ENCODE measurements around the gene TBC1D9. TPM values are rescaled to one million over a fixed set of nuclear protein-coding genes. Genes with fewer than 3 reads are reported as not detected.

Gene TBC1D9
- total and polyA plus RNA-seq, 7 donors, result 1.6 to 5.4 (median 2.1) TPM

DNA sequence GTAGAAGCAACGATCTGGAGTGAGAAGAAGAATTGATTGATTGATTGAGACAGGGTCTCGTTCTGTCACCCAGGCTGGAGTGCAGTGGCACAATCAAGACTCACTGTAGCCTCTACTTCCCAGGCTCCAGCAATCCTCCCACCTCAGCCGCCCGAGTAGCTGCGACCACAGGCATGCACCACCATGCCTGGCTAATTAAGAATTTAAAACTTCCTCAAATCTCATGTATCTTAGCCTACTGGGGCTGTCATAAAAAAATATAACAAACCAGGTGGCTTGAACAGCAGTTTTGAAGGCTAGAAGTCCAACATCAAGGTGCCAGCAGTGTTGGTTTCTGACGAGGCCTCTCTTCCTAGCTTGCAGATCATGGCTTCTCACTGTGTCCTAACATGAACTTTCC lies 18.3 kb upstream of the TBC1D9 start:
- intact Hi-C loops (cut with DNase I), result no loop called here
- no peak for DNase-seq
- H3K9me3 ChIP-seq, result no peaks in the 10 kb centered on the region
- no peaks in the 10 kb centered on the region for H3K36me3 ChIP-seq (ENCODE audit: insufficient read depth in 1 of 2, low read depth in 1 of 2)
- no peak overlapping the region for H3K4me3 ChIP-seq
- H3K27me3 ChIP-seq (ENCODE audit: insufficient read depth in 3 of 3, low read length in 2 of 3), result no peaks in the 10 kb centered on the region
- WGBS, 3 donors, result 78 to 85% (median 80%) methylated on average over 6 of the region's 6 CpGs
- no peak for ATAC-seq
- H3K4me1 ChIP-seq, result no peaks in the 10 kb centered on the region
- no peak for TF ChIP-seq CTCF (IDR thresholded peaks at IDR 0.05)
- H3K27ac ChIP-seq, result no peak overlapping the region

DNA sequence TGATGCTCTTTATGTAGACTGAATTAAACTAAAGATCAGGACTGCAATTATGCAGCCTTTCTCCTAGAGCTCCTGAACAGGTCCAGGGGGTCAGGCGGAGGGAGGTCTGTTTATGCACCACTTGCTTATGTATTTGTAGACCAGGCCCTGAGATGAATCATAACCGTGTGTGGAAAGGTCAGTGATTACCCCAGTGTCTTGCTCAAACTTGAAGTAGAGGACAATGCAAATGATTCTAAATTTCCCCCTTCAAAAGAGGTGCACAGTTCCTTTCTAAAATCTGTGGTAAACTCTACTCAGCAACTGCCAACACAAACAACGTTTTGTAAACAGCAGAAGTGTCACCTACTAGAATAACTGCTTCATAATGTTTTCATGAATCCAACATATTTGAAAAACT lies 13.0 kb upstream of the TBC1D9 start:
- Histone ChIP-seq H3K9me3 (no peaks in the 10 kb centered on the region), H3K27ac (no peak overlapping the region), H3K4me1 (no peaks in the 10 kb centered on the region), H3K36me3 (ENCODE audit: insufficient read depth in 1 of 2, low read depth in 1 of 2) (no peaks in the 10 kb centered on the region), H3K4me3 (no peak overlapping the region), H3K27me3 (ENCODE audit: insufficient read depth in 3 of 3, low read length in 2 of 3) (no peaks in the 10 kb centered on the region)
- no peak for DNase-seq
- WGBS, 3 donors, result 80 to 83% (median 81%) methylated on average over 3 of the region's 3 CpGs
- intact Hi-C loops (cut with DNase I), result no loop called here
- no peak for TF ChIP-seq CTCF (IDR thresholded peaks at IDR 0.05)
- no peak for ATAC-seq

- intact Hi-C loops (cut with DNase I), result no loop called here
- H3K36me3 ChIP-seq (ENCODE audit: insufficient read depth in 1 of 2, low read depth in 1 of 2), result no peaks in the 10 kb centered on the region
- H3K27ac ChIP-seq, result no peak overlapping the region
- WGBS, 3 donors, result 68 to 71% (median 69%) methylated on average over 7 of the region's 7 CpGs
- no peak for TF ChIP-seq CTCF (IDR thresholded peaks at IDR 0.05)
- ATAC-seq (no peak), DNase-seq (no peak)
- no peaks in the 10 kb centered on the region for H3K4me1 ChIP-seq
- no peaks in the 10 kb centered on the region for H3K9me3 ChIP-seq
- no peak overlapping the region for H3K4me3 ChIP-seq
- no peaks in the 10 kb centered on the region for H3K27me3 ChIP-seq (ENCODE audit: insufficient read depth in 3 of 3, low read length in 2 of 3)
These were observed 8.7 kb upstream of the TBC1D9 start for GRCh38 chr4:140764785-140765392.

GRCh38 chr4:140762202-140762601 lies 6.0 kb upstream of the TBC1D9 start:
- Histone ChIP-seq H3K36me3 (ENCODE audit: insufficient read depth in 1 of 2, low read depth in 1 of 2) (no peaks in the 10 kb centered on the region), H3K9me3 (no peaks in the 10 kb centered on the region), H3K27me3 (ENCODE audit: insufficient read depth in 3 of 3, low read length in 2 of 3) (no peaks in the 10 kb centered on the region), H3K4me1 (no peaks in the 10 kb centered on the region), H3K27ac (no peak overlapping the region), H3K4me3 (no peak overlapping the region)
- intact Hi-C loops (cut with DNase I), result no loop called here
- no peak for DNase-seq
- WGBS, 3 donors, result 85 to 88% (median 87%) methylated on average over 3 of the region's 3 CpGs
- no peak for TF ChIP-seq CTCF (IDR thresholded peaks at IDR 0.05)
- ATAC-seq, result no peak

DNA sequence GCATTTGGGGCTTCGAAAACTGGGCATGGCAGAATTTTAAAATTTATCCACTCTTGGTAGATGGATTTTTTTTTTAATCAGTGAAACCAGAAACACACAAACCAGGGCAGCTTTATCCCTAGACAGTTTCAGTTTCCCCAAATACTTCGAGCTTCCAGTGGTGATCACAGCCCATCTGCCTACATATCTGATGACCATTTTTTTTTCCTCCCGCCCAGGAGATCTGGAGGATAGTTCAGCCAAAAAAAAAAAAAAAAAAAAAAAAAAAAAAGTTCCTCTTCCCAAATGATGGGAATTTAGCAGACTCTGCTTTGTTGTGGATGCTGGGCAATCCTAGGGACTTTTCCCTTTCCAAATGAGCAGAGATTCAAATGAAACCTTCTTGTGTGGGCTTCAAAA lies 1.0 kb upstream of the TBC1D9 start:
- H3K4me1 ChIP-seq, result peaks cover 3% of the 10 kb centered on the region
- peaks cover 0 to 29% (median 0%) of the 10 kb centered on the region in 3 donors for H3K27me3 ChIP-seq (ENCODE audit: insufficient read depth in 3 of 3, low read length in 2 of 3)
- TF ChIP-seq CTCF (IDR thresholded peaks at IDR 0.05), result no peak
- H3K27ac ChIP-seq, result peak overlapping the region; percentile 86
- H3K4me3 ChIP-seq, result peak overlapping the region; percentile 87
- DNase-seq (no peak), ATAC-seq (peak in 1 of 4 donors; percentile 26)
- H3K9me3 ChIP-seq, result no peaks in the 10 kb centered on the region
- 16 to 26% (median 21%) methylated on average over 3 of the region's 3 CpGs for WGBS, 3 donors
- intact Hi-C loops (cut with DNase I), result no loop called here
- no peaks in the 10 kb centered on the region for H3K36me3 ChIP-seq (ENCODE audit: insufficient read depth in 1 of 2, low read depth in 1 of 2)

All from psoas muscle (tissue), 8 donors.